Liver (tissue), 3 donors: ENCODE measurements around the gene UBFD1.

Source experiments
- JUND ChIP-seq, 2 donors: IDR thresholded peaks; 2 replicates each; pipeline ENCODE4 v1.6.1; 2016; ENCODE audit warnings: antibody characterized with exemption in 2 of 2
- NR2F2 ChIP-seq: IDR thresholded peaks from 2 replicates; pipeline ENCODE4 v1.6.1; 2016; ENCODE audit warnings: antibody characterized with exemption
- REST ChIP-seq: IDR thresholded peaks from 2 replicates; pipeline ENCODE4 v1.6.1; 2016; ENCODE audit warnings: antibody characterized with exemption, mild to moderate bottlenecking
- YY1 ChIP-seq: IDR thresholded peaks from 2 replicates; pipeline ENCODE4 v1.6.1; 2016; ENCODE audit warnings: antibody characterized with exemption, mild to moderate bottlenecking
- TF ChIP-seq, protein P1 (sequence below): fragments of 150-350 bp; IDR thresholded peaks from 2 replicates; pipeline ENCODE4 v1.5.1; 2017; ENCODE audit warnings: improper control_type of control experiment, low read depth, low read length; ENCODE audit not compliant: missing input control
- donor health status: healthy.
- donor health status: healthy.

- TF ChIP-seq JUND (IDR thresholded peaks at IDR 0.05), result no peak
- TF ChIP-seq, protein P1, sequence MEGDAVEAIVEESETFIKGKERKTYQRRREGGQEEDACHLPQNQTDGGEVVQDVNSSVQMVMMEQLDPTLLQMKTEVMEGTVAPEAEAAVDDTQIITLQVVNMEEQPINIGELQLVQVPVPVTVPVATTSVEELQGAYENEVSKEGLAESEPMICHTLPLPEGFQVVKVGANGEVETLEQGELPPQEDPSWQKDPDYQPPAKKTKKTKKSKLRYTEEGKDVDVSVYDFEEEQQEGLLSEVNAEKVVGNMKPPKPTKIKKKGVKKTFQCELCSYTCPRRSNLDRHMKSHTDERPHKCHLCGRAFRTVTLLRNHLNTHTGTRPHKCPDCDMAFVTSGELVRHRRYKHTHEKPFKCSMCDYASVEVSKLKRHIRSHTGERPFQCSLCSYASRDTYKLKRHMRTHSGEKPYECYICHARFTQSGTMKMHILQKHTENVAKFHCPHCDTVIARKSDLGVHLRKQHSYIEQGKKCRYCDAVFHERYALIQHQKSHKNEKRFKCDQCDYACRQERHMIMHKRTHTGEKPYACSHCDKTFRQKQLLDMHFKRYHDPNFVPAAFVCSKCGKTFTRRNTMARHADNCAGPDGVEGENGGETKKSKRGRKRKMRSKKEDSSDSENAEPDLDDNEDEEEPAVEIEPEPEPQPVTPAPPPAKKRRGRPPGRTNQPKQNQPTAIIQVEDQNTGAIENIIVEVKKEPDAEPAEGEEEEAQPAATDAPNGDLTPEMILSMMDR, result no peak
- no peak for TF ChIP-seq YY1
- TF ChIP-seq REST, result no peak
- TF ChIP-seq NR2F2, result no peak
Measured at GRCh38 chr16:23590181-23590580, 32.7 kb downstream of the UBFD1 start.
